H9 (cell line): ENCODE data around the gene DENND5A. TPM values are rescaled to one million over a fixed set of nuclear protein-coding genes. Genes with fewer than 3 reads are reported as not detected.

Experiments used
- DNase-seq: peaks from one replicate; pipeline ENCODE4 v3.0.0-alpha.2; 2017
- H2AFZ ChIP-seq: one replicate; pipeline ENCODE4 v1.6.1; 2013; ENCODE audit warnings: mild to moderate bottlenecking, low read length, control low read depth, moderate library complexity
- H2AK5ac ChIP-seq: 2 replicates; pipeline ENCODE4 v1.6.1; 2013; ENCODE audit warnings: low read length, control low read depth, mixed read lengths; ENCODE audit not compliant: insufficient read length
- H2BK120ac ChIP-seq: one replicate; pipeline ENCODE4 v1.6.1; 2013; ENCODE audit warnings: low read depth, mild to moderate bottlenecking, low read length, control low read depth, inconsistent platforms; ENCODE audit not compliant: poor library complexity, severe bottlenecking
- H2BK12ac ChIP-seq: 2 replicates; pipeline ENCODE4 v1.6.1; 2013; ENCODE audit warnings: low read length, control low read depth, mixed read lengths, low read depth; ENCODE audit not compliant: insufficient read length
- H2BK15ac ChIP-seq: 2 replicates; pipeline ENCODE4 v1.6.1; 2013; ENCODE audit warnings: low read depth, low read length, control low read depth
- H2BK20ac ChIP-seq: one replicate; pipeline ENCODE4 v1.6.1; 2013; ENCODE audit warnings: low read depth, mild to moderate bottlenecking, low read length, control low read depth, inconsistent platforms; ENCODE audit not compliant: poor library complexity, severe bottlenecking
- H2BK5ac ChIP-seq: 2 replicates; pipeline ENCODE4 v1.6.1; 2013; ENCODE audit warnings: low read length, control low read depth, mixed read lengths; ENCODE audit not compliant: insufficient read length
- H3K14ac ChIP-seq: 2 replicates; pipeline ENCODE4 v1.6.1; 2013; ENCODE audit warnings: low read length, control low read depth; ENCODE audit not compliant: insufficient read depth
- H3K18ac ChIP-seq: 2 replicates; pipeline ENCODE4 v1.6.1; 2013; ENCODE audit warnings: low read depth, mild to moderate bottlenecking, mixed read lengths, low read length, control low read depth; ENCODE audit not compliant: insufficient read length
- H3K23ac ChIP-seq: 2 replicates; pipeline ENCODE4 v1.6.1; 2013; ENCODE audit warnings: low read length, control low read depth, mixed read lengths, low read depth; ENCODE audit not compliant: insufficient read length
- H3K23me2 ChIP-seq: 2 replicates; pipeline ENCODE4 v1.6.1; 2013; ENCODE audit warnings: low read depth, mild to moderate bottlenecking, mixed read lengths, low read length, control low read depth; ENCODE audit not compliant: insufficient read length, poor library complexity, severe bottlenecking
- H3K27ac ChIP-seq: 2 replicates; pipeline ENCODE4 v1.5.1; 2013; ENCODE audit warnings: low read length, control low read depth, mixed read lengths, low read depth; ENCODE audit not compliant: insufficient read length
- H3K27me3 ChIP-seq: 2 replicates; pipeline ENCODE4 v1.6.1; 2013; ENCODE audit warnings: low read length, control low read depth, inconsistent platforms; ENCODE audit not compliant: insufficient read depth
- H3K4ac ChIP-seq: 2 replicates; pipeline ENCODE4 v1.6.1; 2013; ENCODE audit warnings: low read depth, mild to moderate bottlenecking, control low read depth, inconsistent platforms, low read length, moderate library complexity
- H3K4me1 ChIP-seq: 2 replicates; pipeline ENCODE4 v1.6.1; 2013; ENCODE audit warnings: low read length, control low read depth, inconsistent platforms; ENCODE audit not compliant: insufficient read depth
- H3K4me2 ChIP-seq: 2 replicates; pipeline ENCODE4 v1.6.1; 2013; ENCODE audit warnings: low read length, control low read depth, mixed read lengths; ENCODE audit not compliant: insufficient read length, insufficient read depth
- H3K56ac ChIP-seq: 2 replicates; pipeline ENCODE4 v1.6.1; 2013; ENCODE audit warnings: low read depth, mild to moderate bottlenecking, mixed read lengths, low read length, control low read depth; ENCODE audit not compliant: insufficient read length
- H3K79me1 ChIP-seq: 2 replicates; pipeline ENCODE4 v1.6.1; 2013; ENCODE audit warnings: low read depth, mild to moderate bottlenecking, moderate library complexity, low read length, control low read depth, inconsistent platforms; ENCODE audit not compliant: insufficient read depth, poor library complexity, severe bottlenecking
- H3K79me2 ChIP-seq: 2 replicates; pipeline ENCODE4 v1.6.1; 2013; ENCODE audit warnings: low read length, control low read depth, inconsistent platforms; ENCODE audit not compliant: insufficient read depth
- H3K9ac ChIP-seq: 2 replicates; pipeline ENCODE4 v1.6.1; 2013; ENCODE audit warnings: low read length, control low read depth, mixed read lengths; ENCODE audit not compliant: insufficient read length; ENCODE audit errors: extremely low read depth
- H3K9me3 ChIP-seq: one replicate; pipeline ENCODE4 v1.6.1; 2013; ENCODE audit warnings: low read depth, low read length, inconsistent platforms; ENCODE audit not compliant: control insufficient read depth
- H3T11ph ChIP-seq: one replicate; pipeline ENCODE4 v1.6.1; 2013; ENCODE audit warnings: mild to moderate bottlenecking, low read length, control low read depth, inconsistent platforms
- H4K20me1 ChIP-seq: one replicate; pipeline ENCODE4 v1.6.1; 2013; ENCODE audit not compliant: control insufficient read depth, insufficient read length, insufficient read depth
- H4K5ac ChIP-seq: 2 replicates; pipeline ENCODE4 v1.6.1; 2013; ENCODE audit warnings: low read depth, mild to moderate bottlenecking, mixed read lengths, low read length, control low read depth; ENCODE audit not compliant: insufficient read length
- H4K8ac ChIP-seq: replicated peaks from 2 replicates; pipeline ENCODE4 v1.6.1; 2013; ENCODE audit warnings: low read length, control low read depth, mixed read lengths, low read depth; ENCODE audit not compliant: insufficient read length
- H4K91ac ChIP-seq: 2 replicates; pipeline ENCODE4 v1.6.1; 2013; ENCODE audit warnings: low read depth, mild to moderate bottlenecking, moderate library complexity, mixed read lengths, low read length, control low read depth; ENCODE audit not compliant: insufficient read length
- H3K27ac Mint-ChIP-seq, 3 experiments: 2 replicates in 2 of 3; 3 replicates in 1 of 3; pipeline ENCODE4 v1.8.0; 2020 to 2021; ENCODE audit warnings: mixed read lengths in 3 of 3, mild to moderate bottlenecking in 1 of 3, moderate library complexity in 1 of 3
- H3K27me3 Mint-ChIP-seq: 2 replicates; pipeline ENCODE4 v1.8.0; 2021; ENCODE audit warnings: low read depth, mild to moderate bottlenecking, moderate library complexity, mixed read lengths
- H3K36me3 Mint-ChIP-seq, 3 experiments: 2 replicates in 2 of 3; 3 replicates in 1 of 3; pipeline ENCODE4 v1.8.0; 2020 to 2021; ENCODE audit warnings: low read depth in 3 of 3, mixed read lengths in 3 of 3; ENCODE audit not compliant: insufficient read depth in 1 of 3
- H3K4me1 Mint-ChIP-seq, 2 experiments: 2 replicates each; pipeline ENCODE4 v1.8.0; 2020; ENCODE audit warnings: mixed read lengths in 2 of 2
- H3K4me3 Mint-ChIP-seq, 2 experiments: 2 replicates in 1 of 2; 3 replicates in 1 of 2; pipeline ENCODE4 v1.8.0; 2020 to 2021; ENCODE audit warnings: mild to moderate bottlenecking in 2 of 2, mixed read lengths in 2 of 2, moderate library complexity in 1 of 2
- H3K9me3 Mint-ChIP-seq, 2 experiments: 2 replicates in 1 of 2; 3 replicates in 1 of 2; pipeline ENCODE4 v1.8.0; 2020; ENCODE audit warnings: mild to moderate bottlenecking in 2 of 2, mixed read lengths in 2 of 2, moderate library complexity in 1 of 2
- WGBS: extraction: QIAGEN DNeasy Blood & Tissue Kit; methylation state at CpG from one replicate; pipeline ENCODE4 v1.1.7; 2013; ENCODE audit warnings: missing lambda C conversion rate, low lambda C conversion rate, mixed read lengths; ENCODE audit not compliant: insufficient read length; ENCODE audit errors: extremely low coverage; 5-methylcytosine and 5-hydroxymethylcytosine counted together
- total RNA-seq: library from RNA; stranded (reverse); gene quantifications from 2 replicates; pipeline ENCODE4 v1.2.1, GENCODE V29; 2021
- TF ChIP-seq, protein P1 (sequence below): fragments of 200-600 bp; sonication (generic); conservative IDR thresholded peaks from 3 replicates; pipeline ENCODE4 v1.8.0; 2021; ENCODE audit warnings: antibody characterized with exemption, mild to moderate bottlenecking

DENND5A gene
- total RNA-seq, 1 experiment from 2014 or later = 59.6 TPM

DNA sequence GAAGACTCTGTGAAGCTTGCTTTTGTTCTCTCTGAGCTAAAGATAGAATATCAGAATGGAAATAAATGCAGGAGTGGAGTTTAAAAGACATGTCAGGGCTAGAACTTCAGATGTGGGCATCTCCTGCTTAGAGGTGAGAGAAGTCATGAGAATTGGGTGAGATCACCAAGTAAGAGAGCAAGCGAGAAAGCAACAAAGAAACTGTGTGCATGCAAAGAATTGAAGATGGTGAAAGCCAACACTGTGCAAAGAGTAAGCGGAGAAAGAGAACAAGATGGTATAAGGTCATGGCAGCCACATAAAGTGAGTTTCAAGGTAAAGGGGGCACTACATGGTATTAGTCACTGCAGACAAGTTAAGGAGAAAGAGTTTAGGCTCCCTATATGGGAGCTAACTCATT is 116.4 kb downstream of the DENND5A start:
- H3K4me2 ChIP-seq = no peak overlapping the region
- no peak overlapping the region for H2BK12ac ChIP-seq
- TF ChIP-seq, protein P1, sequence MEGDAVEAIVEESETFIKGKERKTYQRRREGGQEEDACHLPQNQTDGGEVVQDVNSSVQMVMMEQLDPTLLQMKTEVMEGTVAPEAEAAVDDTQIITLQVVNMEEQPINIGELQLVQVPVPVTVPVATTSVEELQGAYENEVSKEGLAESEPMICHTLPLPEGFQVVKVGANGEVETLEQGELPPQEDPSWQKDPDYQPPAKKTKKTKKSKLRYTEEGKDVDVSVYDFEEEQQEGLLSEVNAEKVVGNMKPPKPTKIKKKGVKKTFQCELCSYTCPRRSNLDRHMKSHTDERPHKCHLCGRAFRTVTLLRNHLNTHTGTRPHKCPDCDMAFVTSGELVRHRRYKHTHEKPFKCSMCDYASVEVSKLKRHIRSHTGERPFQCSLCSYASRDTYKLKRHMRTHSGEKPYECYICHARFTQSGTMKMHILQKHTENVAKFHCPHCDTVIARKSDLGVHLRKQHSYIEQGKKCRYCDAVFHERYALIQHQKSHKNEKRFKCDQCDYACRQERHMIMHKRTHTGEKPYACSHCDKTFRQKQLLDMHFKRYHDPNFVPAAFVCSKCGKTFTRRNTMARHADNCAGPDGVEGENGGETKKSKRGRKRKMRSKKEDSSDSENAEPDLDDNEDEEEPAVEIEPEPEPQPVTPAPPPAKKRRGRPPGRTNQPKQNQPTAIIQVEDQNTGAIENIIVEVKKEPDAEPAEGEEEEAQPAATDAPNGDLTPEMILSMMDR = no peak
- H3K9me3 ChIP-seq = no peaks in the 10 kb centered on the region
- no CpG with 5 or more reads among the region's 2 CpGs for WGBS
- no peak overlapping the region for H2BK120ac ChIP-seq
- no peaks in the 10 kb centered on the region for H3K27me3 Mint-ChIP-seq
- H3K9me3 Mint-ChIP-seq = no peaks in the 10 kb centered on the region
- H3K56ac ChIP-seq = no peak overlapping the region
- H3K18ac ChIP-seq = no peak overlapping the region
- no peak overlapping the region for H4K5ac ChIP-seq
- no peak overlapping the region for H2BK20ac ChIP-seq
- no peak overlapping the region for H2BK5ac ChIP-seq
- no peaks in the 10 kb centered on the region for H3K79me2 ChIP-seq
- H3K4me1 ChIP-seq = no peaks in the 10 kb centered on the region
- H3K27ac ChIP-seq = no peak overlapping the region
- no peak overlapping the region for H4K91ac ChIP-seq
- H3K79me1 ChIP-seq = no peaks in the 10 kb centered on the region
- no peak overlapping the region for H3K4me3 Mint-ChIP-seq
- H4K8ac ChIP-seq = no peak overlapping the region
- no peaks in the 10 kb centered on the region for H3K23me2 ChIP-seq
- no peaks in the 10 kb centered on the region for H4K20me1 ChIP-seq
- no peak overlapping the region for H3T11ph ChIP-seq
- H3K14ac ChIP-seq = no peak overlapping the region
- H2AFZ ChIP-seq = no peak overlapping the region
- H2BK15ac ChIP-seq = no peak overlapping the region
- H2AK5ac ChIP-seq = no peak overlapping the region
- no peak overlapping the region for H3K23ac ChIP-seq
- H3K36me3 Mint-ChIP-seq = peaks cover 17 to 77% (median 65%) of the 10 kb centered on the region in 3 experiments; a peak in 6 of 7 replicates
- no peak overlapping the region for H3K4ac ChIP-seq
- H3K27ac Mint-ChIP-seq = no peak overlapping the region; a peak in 1 of 7 replicates
- DNase-seq = no peak
- H3K9ac ChIP-seq = no peak overlapping the region
- H3K27me3 ChIP-seq = no peaks in the 10 kb centered on the region
- peaks cover 0 to 5% of the 10 kb centered on the region in 2 experiments; a peak in 1 of 4 replicates for H3K4me1 Mint-ChIP-seq
